IPS DF 19.7 (cell line): ENCODE measurements around the gene CAMKK2.
"Not testable (repeated sequence)": the region's sequence is repeated elsewhere in the genome, so short reads cannot be mapped to it uniquely, and the experiment has no call there.

Experiments used
- DNase-seq: peaks from one replicate; pipeline ENCODE4 v3.0.0-alpha.2; 2013; ENCODE audit warnings: low read depth, low spot score

The CAMKK2 gene

DNA sequence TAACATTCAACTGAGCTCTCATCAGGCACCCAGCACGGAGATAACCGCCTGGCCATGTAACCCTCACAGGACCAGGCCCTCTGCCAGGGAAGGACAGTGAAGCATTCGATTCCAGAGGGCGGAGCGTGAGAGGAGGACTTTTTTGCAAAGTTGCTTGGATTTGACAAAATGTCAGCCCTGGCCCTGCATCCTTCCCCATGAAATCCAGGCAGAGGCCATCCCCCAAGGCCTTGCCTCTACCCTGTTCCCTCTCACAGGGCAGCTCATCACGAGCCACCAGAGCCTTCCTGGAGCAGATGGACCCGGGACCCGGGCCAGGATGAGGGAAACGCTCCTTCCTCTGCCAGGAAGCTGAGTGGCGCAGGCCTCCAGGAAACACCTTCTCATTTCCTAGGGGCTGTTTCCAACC, 17.0 kb downstream of the CAMKK2 start:
- no peak for DNase-seq

DNA sequence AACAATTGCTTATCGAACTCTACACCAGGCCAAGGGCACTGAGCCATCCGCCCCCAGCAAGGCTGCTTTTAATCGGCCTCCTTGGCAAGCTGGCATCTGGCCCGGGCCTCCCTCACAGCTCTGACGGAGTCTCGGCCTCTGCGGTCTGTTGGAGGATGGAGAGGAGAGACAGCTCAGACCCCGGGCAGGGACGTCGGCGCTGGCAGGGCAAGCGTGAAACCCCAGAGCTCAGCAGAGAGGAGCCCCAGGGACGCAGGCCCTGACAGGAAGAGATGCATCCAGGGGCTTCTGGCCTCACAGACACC, 17.5 kb downstream of the CAMKK2 start:
- no peak for DNase-seq

DNA sequence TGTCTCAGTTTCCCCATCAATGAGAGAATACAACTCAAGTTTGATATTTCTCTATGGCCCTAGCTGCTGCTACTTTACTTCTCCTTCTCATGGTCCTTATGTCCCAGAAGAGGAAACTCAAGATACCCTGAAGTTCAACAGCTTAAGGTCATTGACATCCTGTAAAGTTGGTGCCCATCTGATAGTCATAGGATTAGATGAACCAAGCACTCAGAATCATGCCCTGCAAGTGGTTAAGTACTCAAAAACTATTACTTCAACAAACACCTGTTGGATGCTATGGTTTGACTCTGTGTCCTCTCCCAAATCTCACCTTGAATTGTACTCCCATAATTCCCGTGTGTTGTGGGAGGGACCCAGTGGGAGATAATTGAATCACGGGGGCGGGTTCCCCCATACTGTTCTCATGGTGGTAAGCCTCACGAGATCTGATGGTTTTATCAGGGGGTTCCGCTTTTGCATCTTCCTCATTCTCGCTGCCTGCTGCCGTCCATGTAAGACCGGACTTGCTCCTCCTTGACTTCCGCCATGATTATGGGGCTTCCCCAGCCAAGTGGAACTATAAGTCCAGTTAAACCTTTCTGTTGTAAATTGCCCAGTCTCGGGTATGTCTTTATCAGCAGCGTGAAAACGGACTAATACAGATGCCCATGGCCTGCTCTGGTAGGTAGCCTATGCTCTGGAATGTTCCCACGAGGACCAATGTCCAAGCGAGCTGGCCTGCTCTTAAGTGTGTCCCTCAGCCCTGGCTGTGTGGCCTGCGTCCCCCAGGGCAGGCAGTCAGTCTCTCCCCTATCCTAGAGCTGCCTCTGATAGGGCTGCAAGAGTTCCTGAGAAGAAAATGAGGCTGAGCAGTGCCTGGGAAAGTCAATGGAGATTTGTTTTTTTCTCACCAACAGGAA, 18.1 kb downstream of the CAMKK2 start:
- DNase-seq: no peak

DNA sequence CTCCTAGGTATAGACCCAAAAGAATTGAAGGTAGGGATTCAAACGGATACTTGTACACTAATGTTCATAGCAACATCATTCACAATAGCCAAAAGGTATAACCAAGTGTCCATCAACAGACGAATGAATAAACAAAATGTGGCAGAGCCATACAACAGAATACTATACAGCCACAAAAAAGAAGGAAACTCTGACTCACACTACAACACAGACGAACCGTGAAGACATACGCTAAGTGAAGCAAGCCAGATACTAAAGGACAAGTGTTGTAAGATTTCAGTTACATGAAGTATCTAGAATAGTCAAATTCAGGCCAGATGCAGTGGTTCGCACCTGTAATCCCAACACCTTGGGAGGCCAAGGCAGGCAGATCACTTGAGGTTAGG, 19.1 kb downstream of the CAMKK2 start:
- DNase-seq: no peak

DNA sequence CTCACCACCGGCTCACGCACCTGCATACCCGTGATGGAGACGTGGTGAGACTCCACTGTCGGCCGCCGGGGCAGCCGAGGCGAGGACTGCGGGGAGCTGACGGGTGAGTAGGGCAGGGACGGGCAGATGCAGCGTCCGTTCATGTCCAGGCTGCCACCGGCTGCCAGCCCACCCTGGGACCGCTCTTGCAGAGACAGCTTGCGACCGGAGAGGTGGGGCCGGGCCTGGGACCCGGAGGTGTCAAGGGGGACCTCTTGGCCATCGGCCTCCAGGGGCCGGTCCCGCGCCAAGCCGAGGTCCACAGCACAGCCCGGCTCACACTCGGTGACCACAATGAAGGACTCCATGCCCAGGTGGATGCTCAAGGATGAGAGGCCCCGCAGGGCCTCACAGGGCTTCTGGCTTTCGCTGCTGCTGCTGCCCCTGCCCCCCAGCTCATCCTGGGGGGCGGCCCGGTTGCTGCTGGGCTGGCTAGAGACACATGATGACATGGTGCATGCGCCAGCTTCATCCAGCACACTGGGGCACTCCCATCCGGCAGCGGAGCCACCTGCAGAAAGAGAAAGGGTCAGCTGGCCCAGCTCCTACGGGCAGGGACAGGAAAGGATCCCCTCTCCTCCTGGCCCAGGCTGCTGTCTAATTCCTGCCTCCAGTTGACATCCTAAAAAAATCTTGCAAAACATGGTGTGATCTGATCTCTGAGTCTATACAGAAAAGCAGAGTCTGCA, 22.3 kb downstream of the CAMKK2 start:
- DNase-seq: no peak

DNA sequence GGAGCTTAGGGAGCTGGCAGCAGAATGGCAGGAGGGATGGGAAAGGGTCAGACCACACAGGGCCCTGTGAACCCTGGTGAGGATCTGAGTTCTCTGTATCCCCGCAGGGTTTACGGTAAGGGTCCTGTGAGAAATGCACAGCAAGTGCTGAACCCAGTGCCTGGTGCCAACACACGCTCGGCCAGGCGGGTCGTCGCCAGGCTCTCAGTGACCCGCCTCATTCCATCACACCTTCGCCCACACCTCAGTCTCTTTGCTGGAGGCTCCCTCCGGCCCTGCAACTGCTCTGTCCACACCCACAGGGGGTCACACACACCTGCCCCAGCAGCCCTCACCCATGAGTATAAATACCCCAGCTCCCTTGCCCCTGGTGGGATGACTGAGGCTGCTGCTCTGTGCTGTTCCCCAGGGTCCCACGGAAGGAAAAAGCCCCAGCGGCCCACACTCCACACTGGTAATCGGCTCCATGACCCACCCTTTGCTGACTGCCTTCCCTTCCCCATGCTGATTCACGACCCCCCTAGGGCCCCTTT, 23.1 kb downstream of the CAMKK2 start:
- no peak for DNase-seq

DNA sequence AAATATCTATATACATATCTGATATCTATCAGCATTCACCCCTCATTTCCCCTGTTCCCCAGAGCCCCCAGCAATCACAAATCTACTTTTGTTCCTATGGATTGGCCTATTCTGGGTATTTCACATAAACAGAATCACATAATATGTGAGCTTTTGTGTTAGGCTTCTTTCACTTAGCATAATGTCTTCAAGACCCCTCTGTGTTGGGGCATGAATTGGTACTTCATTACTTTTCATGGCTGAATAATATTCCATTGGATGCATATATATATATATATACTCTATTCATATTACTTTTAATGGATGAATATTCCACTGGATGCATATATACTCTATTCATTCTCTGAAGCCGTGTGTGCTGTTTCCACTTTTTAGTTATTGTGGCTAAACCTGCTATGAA, 28.7 kb downstream of the CAMKK2 start:
- DNase-seq: no peak

DNA sequence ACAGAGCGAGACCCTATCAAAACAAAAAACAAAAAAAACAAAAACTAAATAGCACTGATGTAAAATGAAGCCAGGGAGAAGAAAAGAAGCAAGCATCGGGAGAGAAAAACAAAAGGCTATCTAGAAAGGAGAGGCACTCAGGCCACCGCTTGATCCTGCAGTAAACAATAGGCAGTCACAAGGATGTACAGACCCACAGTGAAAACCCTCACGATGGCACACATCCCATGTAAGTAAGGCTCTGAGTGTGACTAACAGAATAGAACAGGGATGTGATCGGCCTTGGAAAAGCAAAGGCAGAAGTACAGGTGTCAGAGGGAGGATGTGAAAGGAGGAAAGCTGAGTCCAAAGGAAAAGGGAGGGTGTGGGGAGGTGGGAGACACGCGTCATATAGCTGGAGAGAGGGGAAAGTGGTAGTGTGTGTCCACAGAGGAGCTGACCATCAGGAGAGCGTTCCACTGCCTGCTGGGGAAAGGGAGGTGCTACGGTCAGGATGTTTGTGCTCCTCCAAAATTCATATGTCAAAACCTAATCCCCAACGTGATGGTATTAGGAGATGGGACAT, 31.5 kb downstream of the CAMKK2 start:
- no peak for DNase-seq

DNA sequence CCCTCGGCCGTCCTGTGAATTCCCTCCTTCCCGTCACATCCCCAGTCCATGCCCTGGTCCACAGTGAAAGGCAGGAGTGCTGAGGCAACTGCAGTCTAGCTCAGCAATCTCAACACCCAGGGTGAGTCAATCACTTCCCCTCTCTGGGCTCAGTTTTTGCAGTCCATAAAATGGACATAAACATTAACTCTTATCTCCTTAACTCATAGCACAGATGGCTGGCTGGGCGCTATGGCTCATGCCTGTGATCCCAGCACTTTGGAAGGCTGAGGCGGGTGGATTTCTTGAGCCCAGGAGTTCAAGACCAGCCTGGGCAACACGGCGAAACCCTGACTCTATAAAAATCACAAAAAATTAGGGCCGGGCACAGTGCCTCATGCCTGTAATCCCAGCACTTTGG, 32.4 kb downstream of the CAMKK2 start:
- DNase-seq: no peak

DNA sequence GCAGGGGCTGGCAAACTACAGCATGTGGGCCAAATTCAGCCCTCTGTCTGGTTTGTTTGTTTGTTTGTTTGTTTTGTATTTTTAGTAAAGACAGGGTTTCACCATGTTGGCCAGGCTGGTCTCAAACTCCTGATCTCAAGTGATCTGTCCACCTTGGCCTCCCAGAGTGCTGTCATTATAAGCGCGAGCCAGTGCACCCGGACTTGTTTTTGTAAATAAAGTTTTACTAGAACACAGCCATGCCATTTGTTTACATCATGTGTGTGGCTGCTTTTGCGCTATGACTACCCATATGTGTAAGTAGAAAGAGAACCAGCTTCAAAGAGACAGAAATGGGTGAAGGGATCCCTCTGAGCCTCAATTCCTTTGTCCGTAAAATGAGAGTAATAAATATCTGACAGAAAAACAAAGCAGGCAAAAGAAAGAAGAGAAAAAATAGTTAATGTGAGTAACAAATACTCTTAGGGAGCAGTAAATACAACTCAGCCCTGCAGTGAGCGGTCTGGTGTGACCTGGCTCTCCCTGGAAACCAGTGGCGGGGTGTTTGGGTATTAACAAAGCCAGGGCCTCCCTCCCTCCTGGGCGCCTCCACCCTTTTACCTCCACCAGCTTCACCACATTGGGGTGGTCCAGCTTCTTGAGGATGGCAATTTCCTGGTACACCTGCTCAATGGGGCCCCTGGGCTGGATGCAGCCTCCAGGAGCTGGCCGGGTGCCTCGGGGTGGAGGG, 33.1 kb downstream of the CAMKK2 start:
- no peak for DNase-seq

DNA sequence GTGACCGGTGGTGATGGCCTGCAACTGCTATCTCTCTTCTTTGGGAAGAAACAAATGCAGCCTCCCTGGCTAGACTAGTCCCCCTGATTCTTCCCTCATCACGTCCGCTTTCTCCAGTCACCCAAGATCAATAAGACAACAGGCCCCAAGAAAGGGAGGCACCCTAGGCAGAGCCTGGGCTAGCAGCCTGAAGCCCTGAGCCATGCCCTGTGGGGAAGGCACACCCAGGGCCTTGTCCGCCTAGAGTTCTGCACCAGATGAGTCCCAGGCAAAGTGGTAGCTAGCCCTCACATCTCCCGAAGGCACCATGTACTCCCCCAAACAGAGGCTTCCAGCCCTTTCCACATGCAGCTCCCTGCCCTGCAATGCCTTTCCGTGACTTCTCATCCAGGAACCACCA, 35.1 kb downstream of the CAMKK2 start:
- DNase-seq: no peak

DNA sequence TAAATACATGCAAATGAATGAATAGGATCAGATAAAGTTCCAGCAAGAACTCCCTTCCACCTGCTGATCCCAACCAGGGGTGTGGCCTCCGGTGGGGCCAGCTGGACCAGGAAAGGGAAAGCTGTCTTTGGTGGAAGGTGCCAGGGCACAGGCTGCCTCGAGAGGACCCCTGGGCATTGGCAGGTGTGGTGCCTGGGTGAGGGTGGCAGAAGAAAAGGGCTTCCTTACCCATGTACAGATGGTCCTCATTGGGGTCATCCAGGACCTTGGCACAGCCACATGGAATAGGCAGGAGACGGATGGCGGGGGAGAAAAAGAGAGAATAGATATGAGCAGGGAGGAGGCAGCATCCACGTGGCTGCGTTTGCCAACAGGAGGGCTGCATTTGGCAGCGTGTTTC, 36.4 kb downstream of the CAMKK2 start:
- no peak for DNase-seq

DNA sequence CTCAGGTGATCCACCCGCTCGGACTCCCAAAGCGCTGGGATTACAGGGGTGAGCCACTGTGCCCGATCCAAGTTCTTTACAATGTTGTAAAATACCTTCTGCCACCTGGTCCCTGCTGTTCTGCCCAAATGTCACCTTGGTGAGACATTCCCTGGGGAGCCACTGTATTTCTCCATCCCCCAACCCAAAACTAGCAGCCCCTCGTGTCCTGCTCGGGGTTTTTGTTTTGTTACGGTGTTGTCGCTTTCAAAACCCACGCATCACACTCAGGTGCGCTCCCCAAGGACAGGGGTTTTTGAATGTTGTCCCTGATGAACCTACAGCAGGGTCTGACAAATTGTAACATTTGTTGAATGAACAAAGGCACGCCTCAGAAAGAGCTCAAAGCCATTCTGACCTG, 37.4 kb downstream of the CAMKK2 start:
- no peak for DNase-seq

DNA sequence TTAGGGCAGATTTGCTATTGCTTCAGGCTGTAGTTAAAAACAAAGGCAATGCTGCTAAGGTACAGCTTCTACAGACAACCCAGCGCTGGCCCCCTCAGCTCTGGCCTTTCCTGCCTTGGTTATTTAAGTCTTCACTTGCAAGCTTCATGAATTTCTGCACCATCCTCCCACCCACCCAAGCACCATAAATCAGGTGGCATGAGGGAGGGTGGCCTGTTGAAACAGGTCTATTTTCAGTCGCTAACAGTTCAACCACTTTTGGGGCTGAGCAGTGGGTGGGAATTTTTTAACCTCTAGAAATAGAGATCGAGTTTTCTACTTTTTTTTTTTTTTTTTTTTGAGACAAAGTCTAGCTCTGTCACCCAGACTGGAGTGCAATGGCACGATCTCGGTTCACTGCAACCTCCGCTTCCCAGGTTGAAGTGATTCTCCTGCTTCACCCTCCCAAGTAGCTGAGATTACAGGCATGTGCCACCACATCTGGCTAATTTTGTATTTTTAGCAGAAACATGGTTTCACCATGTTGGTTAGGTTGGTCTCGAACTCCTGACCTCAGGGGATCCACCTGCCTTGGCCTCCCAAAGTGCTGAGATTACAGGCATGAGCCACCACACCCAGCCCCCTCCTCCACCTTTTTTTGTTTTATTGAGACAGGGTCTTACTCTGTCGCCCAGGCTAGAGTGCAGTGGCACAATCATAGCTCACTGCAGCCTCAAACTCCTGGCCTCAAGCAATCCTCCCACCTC, 38.6 kb downstream of the CAMKK2 start:
- not testable (repeated sequence) for DNase-seq

DNA sequence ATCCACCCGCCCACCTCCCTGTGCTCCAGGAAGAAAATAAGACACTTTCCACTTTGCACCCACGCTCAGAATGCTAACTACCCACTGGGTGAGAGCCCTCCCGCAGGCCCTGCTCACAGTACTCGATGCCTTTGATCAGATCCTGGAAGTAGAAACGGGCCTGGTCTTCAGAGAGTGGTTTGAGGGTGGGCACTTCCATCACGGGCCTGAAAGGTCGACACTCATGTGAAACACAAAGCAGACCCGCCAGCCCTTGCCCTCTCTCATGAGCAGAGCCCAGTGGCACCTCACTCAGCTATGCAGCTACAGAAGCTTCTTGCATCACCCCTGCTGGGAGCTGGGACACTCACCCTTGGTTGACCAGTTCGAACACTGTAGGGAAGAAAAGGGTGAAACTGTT, 41.1 kb downstream of the CAMKK2 start:
- no peak for DNase-seq

DNA sequence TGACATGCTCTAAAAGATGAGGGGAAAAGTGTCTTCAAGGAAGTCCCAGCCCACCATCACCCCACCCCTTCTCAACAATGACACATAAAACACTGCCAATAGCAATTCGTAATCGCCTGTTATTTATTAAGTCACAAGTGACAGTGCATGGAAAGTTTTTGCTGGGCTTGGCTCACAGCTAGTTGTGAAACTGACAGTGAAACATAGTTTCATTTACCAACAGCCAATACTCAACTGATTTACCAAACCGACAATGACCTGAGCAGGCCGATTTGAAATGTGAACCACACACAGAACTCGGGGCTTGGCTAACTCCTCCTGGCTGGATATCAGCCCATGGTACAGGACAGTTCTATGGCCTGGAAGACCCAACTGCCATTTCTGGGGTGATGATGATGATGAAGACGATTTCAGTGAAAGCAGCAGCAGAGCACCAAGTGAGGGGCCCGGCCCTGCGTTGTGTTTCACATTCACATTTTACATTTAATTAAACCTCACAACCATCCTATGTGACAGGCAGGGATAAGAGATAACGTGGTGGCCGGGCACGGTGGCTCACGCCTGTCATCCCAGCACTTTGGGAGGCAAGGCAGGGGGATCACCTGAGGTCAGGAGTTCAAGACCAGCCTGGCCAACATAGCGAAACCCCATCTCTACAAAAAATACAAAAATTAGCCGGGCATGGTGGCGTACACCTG, 42.7 kb downstream of the CAMKK2 start:
- no peak for DNase-seq

DNA sequence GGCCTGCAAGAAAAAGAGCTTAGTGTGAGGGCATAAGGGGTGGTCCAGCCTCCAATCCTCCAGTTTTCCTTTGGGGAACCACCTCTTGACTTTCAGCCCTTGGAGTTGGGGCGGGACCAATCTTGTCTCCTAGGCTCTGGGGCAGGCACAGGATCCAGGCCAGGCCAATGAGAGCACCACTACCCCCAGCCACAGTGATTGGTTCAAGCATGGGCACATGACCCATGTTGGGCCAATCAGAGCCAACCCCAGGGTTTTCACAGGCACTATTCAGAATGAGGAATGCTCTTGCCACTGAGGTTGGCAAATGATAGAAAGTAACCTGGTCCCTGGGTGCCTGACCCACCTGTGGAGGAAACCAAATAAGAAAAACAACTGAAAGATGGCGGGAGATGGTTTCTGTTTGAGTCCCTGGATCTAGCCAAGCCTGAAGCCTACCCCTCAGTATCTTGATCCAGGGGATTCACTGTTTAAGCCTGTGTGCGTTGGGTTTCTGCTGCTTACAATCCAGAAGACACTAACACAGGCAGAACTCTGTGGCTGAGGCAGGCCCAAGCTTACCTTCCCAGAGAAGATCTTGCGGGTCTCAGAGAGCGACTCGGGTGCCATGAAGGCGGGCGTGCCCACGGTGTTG, 43.7 kb downstream of the CAMKK2 start:
- no peak for DNase-seq

DNA sequence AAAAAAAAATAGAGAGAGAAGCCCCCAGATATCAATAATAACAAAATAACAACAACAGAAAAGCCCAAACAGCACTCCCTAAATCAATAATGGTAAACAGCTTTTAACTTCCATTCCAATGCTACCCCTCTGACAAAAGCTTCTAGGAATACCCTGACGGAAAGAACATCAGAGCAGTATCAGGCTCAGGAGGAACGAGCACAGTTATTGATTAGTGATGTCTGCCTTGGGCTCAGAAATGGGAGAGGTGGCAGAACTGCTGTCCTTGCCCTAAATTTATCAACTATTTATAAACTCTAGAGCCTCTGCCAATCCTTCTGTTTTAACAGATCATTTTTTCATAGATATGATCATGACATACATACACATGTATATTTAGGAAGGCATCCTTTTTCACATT, 44.7 kb downstream of the CAMKK2 start:
- DNase-seq: no peak

DNA sequence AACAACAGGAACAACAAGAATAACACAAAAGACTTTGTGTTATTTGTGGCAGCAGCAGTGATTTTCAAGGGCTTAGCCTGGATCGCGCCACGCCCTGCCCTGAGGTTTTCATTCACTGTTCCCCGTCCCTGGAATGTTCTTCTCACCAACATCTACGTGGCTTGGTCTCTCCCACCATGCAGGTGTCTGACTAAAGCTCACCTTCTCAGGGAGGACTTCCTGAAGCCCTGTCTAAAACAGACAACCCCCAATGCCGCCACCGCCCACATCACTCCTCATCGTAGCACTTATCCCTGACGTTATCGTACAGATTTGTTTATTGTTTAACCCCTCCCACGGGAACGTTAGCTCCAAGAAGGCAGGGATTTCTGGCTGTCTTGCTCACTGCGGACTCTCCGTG, 46.1 kb downstream of the CAMKK2 start:
- DNase-seq: no peak

DNA sequence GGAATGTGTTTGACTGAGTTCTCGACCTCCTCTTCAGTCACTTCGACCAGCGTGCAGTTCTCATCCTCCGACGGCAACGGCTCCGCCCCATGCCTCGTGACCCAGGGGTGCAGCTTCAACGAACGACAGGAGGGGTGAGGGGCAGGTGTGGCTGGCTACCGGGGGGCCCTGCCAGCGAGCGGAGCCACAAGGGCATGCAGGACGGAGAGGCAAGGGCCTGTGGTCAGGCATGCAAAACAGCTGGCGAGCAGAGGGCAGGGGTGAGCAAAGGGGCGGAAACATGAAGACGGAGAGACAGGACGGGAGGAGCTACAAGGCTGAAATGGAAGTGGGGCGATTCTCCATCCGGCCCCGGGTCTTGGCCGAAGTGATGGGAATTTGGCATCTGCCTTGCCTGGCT, 47.9 kb downstream of the CAMKK2 start:
- no peak for DNase-seq
